ENCODE results near the gene NEURL3. TPM values are rescaled to one million over a fixed set of nuclear protein-coding genes. Genes with fewer than 3 reads are reported as not detected.

The NEURL3 gene
- total and polyA plus RNA-seq, 2 experiments from 2014 or later = 1.8 to 8.1 TPM

DNA sequence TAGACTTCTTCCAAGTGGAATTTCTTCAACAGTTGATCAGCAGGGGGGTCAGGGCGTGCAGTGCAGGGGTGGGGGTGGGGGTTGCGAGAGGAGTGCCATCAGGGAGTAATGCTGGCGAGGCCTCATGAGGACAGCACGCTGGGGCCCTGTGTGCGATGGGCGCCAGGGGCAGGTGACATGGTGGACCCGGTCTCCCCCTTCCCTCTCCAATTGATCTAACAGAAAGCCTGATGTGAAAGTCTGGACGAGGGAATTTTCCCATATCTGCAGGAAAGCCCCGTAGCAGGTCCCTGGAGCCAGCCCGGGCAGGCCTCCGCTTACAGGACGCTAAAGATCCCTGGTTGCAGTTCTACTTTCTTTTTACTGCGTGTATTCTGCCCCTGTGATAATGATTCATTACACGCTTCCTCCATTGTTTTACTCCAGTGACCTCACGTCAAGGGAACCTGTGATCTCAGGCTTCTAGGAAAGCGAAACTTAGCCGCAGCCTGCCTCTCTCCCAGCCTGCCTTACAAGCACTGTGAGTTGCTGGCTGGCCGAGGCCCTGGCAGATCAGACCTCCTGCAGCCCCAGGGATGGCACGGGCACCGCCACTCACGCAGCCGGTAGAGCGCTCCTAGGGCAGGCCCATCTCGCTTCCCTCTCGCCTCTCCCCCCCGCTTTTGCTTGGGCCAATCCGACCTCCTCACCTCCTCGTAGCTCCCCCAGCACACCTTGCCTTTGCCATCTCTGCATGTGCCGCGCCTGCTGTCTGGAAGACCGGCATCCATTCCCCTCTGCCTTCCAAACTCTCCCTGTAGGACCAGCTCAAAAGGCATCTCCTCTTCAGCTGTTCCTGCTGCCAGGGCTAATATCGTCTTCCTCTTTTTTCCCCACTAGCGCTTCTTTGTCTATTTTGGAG, 19.2 kb downstream of the NEURL3 start:
- Histone ChIP-seq H3K36me3 (replicated peaks; ENCODE audit: insufficient read depth, low read depth) (no peaks in the 10 kb centered on the region), H3K9me3 (ENCODE audit: low read depth) (no peaks in the 10 kb centered on the region), H4K20me1 (ENCODE audit: insufficient read depth, poor library complexity, severe bottlenecking) (no peaks in the 10 kb centered on the region), H2AFZ (peak overlapping the region; percentile 59), H3K27ac (peak overlapping the region; percentile 24), H3K27me3 (no peaks in the 10 kb centered on the region), H3K9me2 (replicated peaks; ENCODE audit: insufficient read depth) (no peaks in the 10 kb centered on the region), H3K4me3 (no peak overlapping the region), H3K79me2 (no peaks in the 10 kb centered on the region), H3K4me1 (ENCODE audit: insufficient read depth) (no peaks in the 10 kb centered on the region), H3K4me2 (peak overlapping the region; percentile 53)
- DNase-seq (ENCODE audit: low spot score) = peak; percentile 66
- TF ChIP-seq EZH2 (IDR thresholded peaks at IDR 0.05; ENCODE audit: borderline replicate concordance) = no peak
- WGBS (ENCODE audit: low lambda C conversion rate, missing lambda C conversion rate) = 55% methylated on average over 31 of the region's 33 CpGs

DNA sequence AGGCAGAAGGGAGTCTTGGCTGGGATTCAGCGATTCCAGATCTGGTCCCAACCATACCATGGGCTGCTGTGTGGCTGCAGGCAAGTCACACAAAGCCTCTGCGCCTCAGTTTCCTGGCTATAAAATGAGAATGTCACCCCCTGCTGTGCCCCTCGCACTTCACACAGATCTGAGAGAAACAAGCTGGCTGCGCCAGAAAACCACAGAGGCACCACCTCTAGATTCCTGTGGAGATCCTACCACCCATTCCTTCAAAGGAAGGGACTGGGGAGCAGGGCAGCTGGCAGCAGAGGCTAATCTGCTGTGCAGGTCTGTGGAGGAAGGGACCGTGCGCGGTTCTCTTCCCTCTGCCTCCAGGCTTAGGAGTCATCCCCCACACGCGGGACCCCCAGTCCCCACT, 19.8 kb downstream of the NEURL3 start:
- Histone ChIP-seq H3K9me3 (ENCODE audit: low read depth) (no peaks in the 10 kb centered on the region), H3K79me2 (no peaks in the 10 kb centered on the region), H3K4me2 (no peak overlapping the region), H3K4me3 (no peak overlapping the region), H3K27me3 (no peaks in the 10 kb centered on the region), H3K27ac (no peak overlapping the region), H4K20me1 (ENCODE audit: insufficient read depth, poor library complexity, severe bottlenecking) (no peaks in the 10 kb centered on the region), H3K36me3 (replicated peaks; ENCODE audit: insufficient read depth, low read depth) (no peaks in the 10 kb centered on the region), H2AFZ (peak overlapping the region; percentile 59), H3K4me1 (ENCODE audit: insufficient read depth) (no peaks in the 10 kb centered on the region), H3K9me2 (replicated peaks; ENCODE audit: insufficient read depth) (no peaks in the 10 kb centered on the region)
- no peak for DNase-seq (ENCODE audit: low spot score)
- 92% methylated on average over 9 of the region's 9 CpGs for whole genome bisulfite sequencing (ENCODE audit: low lambda C conversion rate, missing lambda C conversion rate)
- TF ChIP-seq EZH2phosphoT487 (IDR thresholded peaks at IDR 0.05; ENCODE audit: low read depth, severe bottlenecking, unreplicated experiment) (no peak), EZH2 (IDR thresholded peaks at IDR 0.05; ENCODE audit: borderline replicate concordance) (no peak)
- TF ChIP-seq, protein P1, sequence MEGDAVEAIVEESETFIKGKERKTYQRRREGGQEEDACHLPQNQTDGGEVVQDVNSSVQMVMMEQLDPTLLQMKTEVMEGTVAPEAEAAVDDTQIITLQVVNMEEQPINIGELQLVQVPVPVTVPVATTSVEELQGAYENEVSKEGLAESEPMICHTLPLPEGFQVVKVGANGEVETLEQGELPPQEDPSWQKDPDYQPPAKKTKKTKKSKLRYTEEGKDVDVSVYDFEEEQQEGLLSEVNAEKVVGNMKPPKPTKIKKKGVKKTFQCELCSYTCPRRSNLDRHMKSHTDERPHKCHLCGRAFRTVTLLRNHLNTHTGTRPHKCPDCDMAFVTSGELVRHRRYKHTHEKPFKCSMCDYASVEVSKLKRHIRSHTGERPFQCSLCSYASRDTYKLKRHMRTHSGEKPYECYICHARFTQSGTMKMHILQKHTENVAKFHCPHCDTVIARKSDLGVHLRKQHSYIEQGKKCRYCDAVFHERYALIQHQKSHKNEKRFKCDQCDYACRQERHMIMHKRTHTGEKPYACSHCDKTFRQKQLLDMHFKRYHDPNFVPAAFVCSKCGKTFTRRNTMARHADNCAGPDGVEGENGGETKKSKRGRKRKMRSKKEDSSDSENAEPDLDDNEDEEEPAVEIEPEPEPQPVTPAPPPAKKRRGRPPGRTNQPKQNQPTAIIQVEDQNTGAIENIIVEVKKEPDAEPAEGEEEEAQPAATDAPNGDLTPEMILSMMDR (IDR thresholded peaks at IDR 0.05; ENCODE audit: poor library complexity) = no peak

DNA sequence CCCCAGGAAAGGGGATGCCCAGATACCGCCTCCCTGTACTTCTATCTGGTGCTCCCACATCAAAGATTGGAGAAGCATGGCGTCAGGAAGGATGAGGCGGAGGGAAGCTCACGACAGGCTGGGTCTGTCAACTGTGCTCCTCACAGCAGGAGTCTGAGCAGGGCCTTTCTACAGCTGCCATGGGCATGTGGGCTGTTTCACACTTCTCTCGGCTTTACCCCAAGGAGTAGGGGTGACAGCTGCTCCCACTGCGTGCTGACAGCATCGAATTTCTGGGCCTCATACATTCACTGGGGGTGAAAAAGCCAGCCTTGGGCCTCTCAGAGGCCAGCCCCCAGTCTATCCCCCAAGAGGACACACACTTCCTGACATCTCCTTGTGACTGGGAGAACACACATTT, 21.1 kb downstream of the NEURL3 start:
- Histone ChIP-seq H3K79me2 (no peaks in the 10 kb centered on the region), H3K27ac (no peak overlapping the region)

DNA sequence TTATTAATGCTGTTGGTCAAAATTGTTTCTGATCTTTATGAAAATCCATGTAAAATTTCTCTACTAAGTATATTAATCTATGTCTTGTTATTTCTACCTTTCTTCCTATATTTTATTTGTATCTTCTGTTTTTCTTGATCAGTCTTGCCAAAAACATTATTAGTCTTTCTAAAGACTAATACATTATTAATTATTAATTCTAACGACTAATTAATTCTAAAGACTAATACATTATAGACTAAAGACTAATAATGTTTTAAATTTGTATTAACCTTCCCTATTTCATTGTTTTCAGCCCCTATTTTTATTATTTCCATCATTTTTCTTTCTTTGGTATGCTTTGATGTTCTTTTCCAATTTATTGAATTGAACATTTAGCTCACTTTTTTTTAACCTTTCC, 27.7 kb downstream of the NEURL3 start:
- H3K36me3 ChIP-seq (replicated peaks; ENCODE audit: insufficient read depth, low read depth) = no peaks in the 10 kb centered on the region
- no peaks in the 10 kb centered on the region for H3K9me3 ChIP-seq (ENCODE audit: low read depth)
- H3K27ac ChIP-seq = no peak overlapping the region
- WGBS (ENCODE audit: low lambda C conversion rate, missing lambda C conversion rate) = 73% methylated on average over 1 of the region's 1 CpG
- H3K27me3 ChIP-seq = peaks cover 5% of the 10 kb centered on the region
- H3K9me2 ChIP-seq (replicated peaks; ENCODE audit: insufficient read depth) = no peaks in the 10 kb centered on the region
- H3K4me1 ChIP-seq (ENCODE audit: insufficient read depth) = no peaks in the 10 kb centered on the region
- H3K4me3 ChIP-seq = no peak overlapping the region
- no peak overlapping the region for H2AFZ ChIP-seq
- DNase-seq (ENCODE audit: low spot score) = no peak
- H4K20me1 ChIP-seq (ENCODE audit: insufficient read depth, poor library complexity, severe bottlenecking) = no peaks in the 10 kb centered on the region
- H3K4me2 ChIP-seq = no peak overlapping the region
- no peaks in the 10 kb centered on the region for H3K79me2 ChIP-seq
- TF ChIP-seq EZH2 (IDR thresholded peaks at IDR 0.05; ENCODE audit: borderline replicate concordance) (no peak), EZH2phosphoT487 (IDR thresholded peaks at IDR 0.05; ENCODE audit: low read depth, severe bottlenecking, unreplicated experiment) (no peak)
- TF ChIP-seq, protein P1 (IDR thresholded peaks at IDR 0.05; ENCODE audit: poor library complexity) = no peak

More for the DNA sequence above, 21.1 kb downstream of the NEURL3 start:
- 85% methylated on average over 7 of the region's 7 CpGs for WGBS (ENCODE audit: low lambda C conversion rate, missing lambda C conversion rate)
- H3K4me3 ChIP-seq = no peak overlapping the region
- H2AFZ ChIP-seq = no peak overlapping the region
- H3K9me2 ChIP-seq (replicated peaks; ENCODE audit: insufficient read depth) = no peaks in the 10 kb centered on the region
- H3K27me3 ChIP-seq = no peaks in the 10 kb centered on the region
- no peaks in the 10 kb centered on the region for H3K4me1 ChIP-seq (ENCODE audit: insufficient read depth)
- H4K20me1 ChIP-seq (ENCODE audit: insufficient read depth, poor library complexity, severe bottlenecking) = no peaks in the 10 kb centered on the region
- no peaks in the 10 kb centered on the region for H3K9me3 ChIP-seq (ENCODE audit: low read depth)
- H3K4me2 ChIP-seq = no peak overlapping the region
- no peak for TF ChIP-seq EZH2 (IDR thresholded peaks at IDR 0.05; ENCODE audit: borderline replicate concordance)
- TF ChIP-seq, protein P1 (IDR thresholded peaks at IDR 0.05; ENCODE audit: poor library complexity) = no peak
- no peak for TF ChIP-seq EZH2phosphoT487 (IDR thresholded peaks at IDR 0.05; ENCODE audit: low read depth, severe bottlenecking, unreplicated experiment)
- no peaks in the 10 kb centered on the region for H3K36me3 ChIP-seq (replicated peaks; ENCODE audit: insufficient read depth, low read depth)
- no peak for DNase-seq (ENCODE audit: low spot score)
